GM21423 (cell line): ENCODE data around the gene ALDH3A2.
"Not testable (repeated sequence)": the region's sequence is repeated elsewhere in the genome, so short reads cannot be mapped to it uniquely, and the experiment has no call there.

Experiments used
- ATAC-seq: cut with Tn5 transposase; IDR thresholded peaks from one replicate; pipeline ENCODE4 v1.9.1; 2021; ENCODE audit warnings: mild to moderate bottlenecking, moderate library complexity; ENCODE audit not compliant: unreplicated experiment

The ALDH3A2 gene

DNA sequence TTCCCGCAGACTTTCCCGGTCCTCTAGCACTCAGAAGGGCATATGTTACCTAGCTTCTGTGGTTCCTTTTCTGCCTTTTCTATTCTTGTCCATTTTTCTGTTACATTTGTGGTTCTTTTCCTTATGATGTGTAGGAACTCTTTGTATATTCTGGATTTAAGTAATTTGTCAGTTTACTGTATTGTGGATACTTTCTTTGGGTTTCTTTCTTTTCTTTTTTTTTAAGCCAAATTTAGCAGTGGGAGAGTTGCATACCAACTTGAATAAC, 657 bp downstream of the ALDH3A2 start:
- no peak for ATAC-seq

DNA sequence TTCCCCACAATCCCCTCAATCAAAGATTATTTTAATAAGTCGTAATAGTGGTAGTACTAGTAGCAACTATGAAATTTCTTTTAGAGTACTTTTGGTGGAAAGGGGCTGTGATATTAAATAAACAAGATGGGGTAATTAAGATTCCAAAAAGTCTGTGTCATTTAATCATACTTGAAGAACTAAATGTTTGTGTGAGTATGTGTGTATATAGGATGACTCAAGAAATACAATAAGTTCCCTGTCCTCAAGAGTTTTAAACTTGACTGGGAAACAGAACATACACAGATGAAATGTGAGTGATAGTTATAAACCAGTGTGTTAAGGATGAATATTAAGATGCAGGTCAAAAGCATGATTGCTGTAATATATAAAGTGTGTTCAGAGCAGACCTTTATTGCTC, 2.3 kb downstream of the ALDH3A2 start:
- ATAC-seq = no peak

GRCh38 chr17:19651451-19652238, 3.1 kb downstream of the ALDH3A2 start:
- ATAC-seq = no peak

DNA sequence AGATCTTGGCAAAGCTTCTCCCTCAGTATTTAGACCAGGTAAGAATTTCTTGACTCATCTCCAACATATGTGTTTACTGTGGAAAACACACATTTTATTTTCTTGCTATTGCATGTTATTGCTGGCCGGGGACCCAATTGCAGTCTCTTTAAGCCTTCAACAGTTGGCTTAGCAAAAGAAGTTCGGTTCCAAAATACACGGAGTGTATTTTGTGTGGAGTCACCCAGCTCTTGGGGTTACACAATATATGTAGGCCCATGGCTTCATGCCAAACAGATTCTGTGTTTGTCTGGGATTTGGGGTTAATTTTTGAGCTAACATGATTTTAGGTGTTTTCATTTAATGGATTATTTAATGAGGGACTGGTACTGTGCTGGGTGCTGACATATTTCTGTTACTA, 4.0 kb downstream of the ALDH3A2 start:
- ATAC-seq = no peak

DNA sequence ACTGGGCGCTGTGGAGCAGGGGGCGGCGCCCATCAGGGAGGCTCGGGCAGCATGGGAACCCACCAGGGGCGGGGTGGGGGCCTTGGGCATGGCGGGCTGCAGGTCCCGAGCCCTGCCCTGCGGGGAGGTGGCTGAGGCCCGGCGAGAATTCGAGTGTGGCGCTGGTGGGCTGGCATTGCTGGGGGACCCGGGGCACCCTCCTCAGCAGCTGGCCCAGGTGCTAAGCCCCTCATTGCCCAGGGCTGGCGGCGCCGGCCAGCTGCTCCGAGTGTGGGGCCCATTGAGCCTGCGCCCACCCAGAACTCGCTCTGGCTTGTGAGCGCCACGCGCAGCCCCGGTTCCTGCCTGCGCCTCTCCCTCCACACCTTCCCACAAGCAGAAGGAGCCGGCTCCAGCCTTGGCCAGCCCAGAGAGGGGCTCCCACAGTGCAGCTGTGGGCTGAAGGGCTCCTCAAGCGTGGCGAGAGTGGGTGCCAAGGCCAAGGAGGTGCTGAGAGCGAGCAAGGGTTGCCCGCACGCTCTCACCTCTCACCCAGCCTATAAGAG, 5.9 kb downstream of the ALDH3A2 start:
- no peak for ATAC-seq

- ATAC-seq = no peak
Observed at GRCh38 chr17:19654896-19655295, 6.3 kb downstream of the ALDH3A2 start.

- ATAC-seq = no peak
Observed at GRCh38 chr17:19656336-19656735, 7.8 kb downstream of the ALDH3A2 start.

- ATAC-seq = no peak
Observed at GRCh38 chr17:19656851-19657581, 8.5 kb downstream of the ALDH3A2 start.

DNA sequence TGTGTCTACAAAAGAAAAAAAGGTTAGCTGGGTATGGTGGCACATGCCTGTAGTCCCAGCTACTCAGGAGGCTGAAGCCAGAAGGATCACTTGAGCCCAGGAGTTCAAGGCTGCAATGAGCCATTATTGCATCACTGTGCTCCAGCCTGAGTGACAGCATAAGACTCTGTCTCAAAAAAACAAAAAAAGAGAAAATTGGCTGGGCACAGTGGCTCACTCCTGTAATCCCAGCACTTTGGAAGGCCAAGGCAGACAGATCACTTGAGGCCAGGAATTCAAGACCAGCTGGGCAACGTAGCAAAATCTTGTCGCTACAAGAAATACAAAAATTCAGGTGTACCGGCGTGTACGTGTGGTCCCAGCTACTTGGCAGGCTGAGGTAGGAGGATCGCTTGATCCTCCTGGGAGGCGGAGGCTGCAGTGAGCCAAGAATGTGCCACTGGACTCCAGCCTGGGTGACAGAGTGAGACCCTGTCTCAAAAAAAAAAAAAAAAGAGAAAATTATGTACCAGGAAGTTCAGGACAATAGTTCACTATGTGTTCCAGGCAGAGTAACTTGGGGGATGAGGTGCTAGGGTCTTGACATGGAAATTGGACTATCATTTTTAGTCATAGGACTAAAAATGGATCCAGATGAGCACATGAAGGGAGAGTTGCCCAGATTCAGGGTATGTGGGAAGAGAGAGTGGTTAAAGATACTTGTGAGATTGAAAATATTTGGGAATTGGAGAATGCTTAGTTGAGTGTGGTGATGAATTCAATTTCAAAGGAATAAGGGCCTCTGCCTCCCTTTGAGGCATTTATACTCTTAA, 11.0 kb downstream of the ALDH3A2 start:
- ATAC-seq = no peak

DNA sequence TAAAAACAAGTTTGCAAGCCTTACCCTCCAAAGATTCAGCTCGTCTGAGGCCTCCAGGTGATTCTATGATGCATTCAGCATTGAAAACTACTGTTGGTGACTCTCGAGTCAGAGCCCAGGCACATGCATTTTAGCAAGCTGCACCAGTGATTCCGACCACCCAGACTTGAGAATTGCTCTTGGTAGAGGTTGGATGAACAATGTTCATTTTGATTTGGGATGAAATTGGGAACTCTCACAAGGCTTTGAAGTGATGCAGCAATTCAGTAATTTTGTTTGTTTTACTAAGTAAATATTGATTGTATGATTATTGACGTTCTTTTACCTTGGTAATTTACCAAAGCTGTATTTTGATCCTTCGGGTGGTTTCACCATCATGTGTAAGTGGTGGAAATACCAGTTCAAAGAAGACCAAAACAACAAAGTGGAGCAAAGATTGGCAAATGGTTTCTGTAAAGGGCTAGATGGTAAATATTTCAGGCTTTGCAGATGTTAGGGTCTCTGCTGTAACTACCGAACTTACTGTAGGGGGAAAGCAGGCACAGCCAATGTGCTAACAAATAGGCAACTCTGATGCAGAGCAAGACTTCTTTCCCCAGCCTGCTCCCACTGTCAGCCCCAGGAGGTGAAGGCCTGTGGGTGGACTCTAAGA, 11.8 kb downstream of the ALDH3A2 start:
- no peak for ATAC-seq

GRCh38 chr17:19661121-19661520, 12.6 kb downstream of the ALDH3A2 start:
- ATAC-seq = no peak

- no peak for ATAC-seq
Observed at GRCh38 chr17:19663097-19663496, 14.5 kb downstream of the ALDH3A2 start.

DNA sequence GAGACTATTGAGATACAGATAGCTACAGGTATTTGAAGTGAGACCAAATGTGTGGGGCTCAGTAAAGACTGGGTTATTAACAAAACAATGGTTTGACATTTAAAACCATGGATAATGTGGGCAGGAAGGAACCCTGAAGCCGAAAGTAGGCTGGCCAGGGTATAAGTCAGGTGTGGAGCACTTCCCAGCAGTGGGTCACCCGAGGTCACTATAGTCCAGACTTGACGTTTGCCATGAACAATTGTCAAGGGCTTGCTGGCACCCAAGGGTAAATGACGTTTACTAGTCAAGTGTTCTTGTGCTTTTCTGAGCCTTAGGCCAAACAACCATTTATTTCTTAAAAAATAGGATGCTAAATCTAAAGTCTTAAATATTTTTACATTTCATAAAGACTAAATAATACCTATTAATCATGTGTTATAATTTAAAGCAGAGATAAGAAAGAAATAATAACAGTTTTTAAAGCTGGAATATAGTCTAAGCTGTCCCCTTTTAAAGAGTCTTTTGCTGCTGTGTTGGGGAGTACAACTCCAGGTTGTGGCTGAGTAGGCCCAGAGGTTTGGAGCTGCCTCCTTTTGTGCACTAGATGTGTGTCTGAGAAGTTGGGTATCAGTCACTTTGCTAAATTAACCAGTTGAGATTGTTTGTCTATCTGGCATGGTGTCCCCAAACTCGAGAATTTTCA, 15.7 kb downstream of the ALDH3A2 start:
- ATAC-seq = no peak

DNA sequence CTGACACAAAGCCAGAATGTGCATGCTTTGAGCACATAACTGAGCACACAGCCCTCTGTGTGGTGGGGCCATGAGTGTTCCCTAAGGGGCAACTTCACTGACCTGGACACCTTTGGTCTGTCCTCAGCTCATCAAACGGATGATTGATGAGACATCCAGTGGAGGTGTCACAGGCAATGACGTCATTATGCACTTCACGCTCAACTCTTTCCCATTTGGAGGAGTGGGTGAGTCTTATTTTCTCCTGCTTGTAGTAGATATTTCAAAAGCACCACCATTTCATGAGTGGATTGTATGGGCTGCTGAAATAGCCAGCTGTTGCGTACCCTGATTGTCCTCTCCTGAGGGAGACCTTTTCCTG, 16.2 kb downstream of the ALDH3A2 start:
- no peak for ATAC-seq

- ATAC-seq = not testable (repeated sequence)
Observed at GRCh38 chr17:19669680-19670079, 21.1 kb downstream of the ALDH3A2 start.

DNA sequence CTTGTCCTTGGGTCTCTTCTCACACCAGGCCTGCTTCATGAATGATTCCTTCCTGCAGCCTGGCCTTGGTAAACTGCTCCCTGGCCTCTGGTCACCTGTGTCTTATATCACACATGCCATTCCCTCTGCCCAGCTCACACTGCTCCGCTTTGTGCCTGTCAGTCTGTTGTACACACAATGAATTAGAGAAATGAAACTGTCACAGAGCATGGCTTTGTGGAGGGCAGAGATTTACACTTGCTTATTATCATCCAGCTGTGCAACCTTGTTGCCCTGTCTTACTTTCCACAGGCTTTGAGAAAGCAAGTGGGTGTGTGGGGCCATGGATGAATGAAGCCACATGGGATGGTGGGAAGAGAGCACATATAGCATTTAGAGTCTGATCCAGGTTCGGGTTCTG, 22.4 kb downstream of the ALDH3A2 start:
- ATAC-seq = no peak

GRCh38 chr17:19671433-19671832, 22.9 kb downstream of the ALDH3A2 start:
- no peak for ATAC-seq

- no peak for ATAC-seq
Observed at GRCh38 chr17:19672009-19672750, 23.6 kb downstream of the ALDH3A2 start.

DNA sequence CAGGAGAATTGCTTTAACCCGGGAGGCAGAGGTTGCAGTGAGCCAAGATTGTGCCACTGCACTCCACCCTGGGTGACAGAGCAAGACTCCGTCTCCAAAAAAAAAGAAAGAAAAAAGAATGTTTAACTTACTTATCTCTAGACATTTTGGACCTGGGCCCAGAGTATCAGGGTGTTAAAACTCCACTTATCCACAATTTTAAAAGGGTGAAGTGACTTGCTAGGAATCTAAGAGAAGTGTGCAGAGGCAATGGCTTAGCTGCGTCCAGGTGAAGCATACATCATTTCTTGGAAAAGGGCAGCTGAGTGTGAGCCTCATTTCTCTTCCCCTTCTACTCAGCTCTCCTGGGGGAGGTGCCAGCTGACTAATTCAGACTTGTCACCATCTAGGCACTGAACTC, 25.1 kb downstream of the ALDH3A2 start:
- ATAC-seq = no peak

DNA sequence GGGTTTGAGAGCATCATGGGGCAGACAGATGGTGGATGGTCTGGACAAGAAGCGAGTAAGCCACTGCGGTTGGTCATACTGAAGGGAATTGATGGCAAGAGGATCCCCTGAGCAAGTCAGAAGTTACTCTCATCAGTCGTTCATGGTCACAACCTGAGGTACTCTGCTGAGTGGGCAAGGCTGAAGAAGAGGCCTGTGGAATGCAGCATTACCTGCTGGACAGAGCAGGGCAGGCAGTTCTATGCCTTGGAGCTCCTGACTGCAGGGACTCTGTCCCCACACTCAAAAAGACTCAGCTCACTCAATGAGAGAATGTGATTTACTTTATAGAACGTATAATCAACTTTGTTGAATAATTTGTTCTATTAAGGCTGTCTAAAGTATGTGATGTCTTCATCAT, 28.3 kb downstream of the ALDH3A2 start:
- no peak for ATAC-seq
